Astrocyte of the cerebellum (primary cell): Measurements from ENCODE around the gene HIP1.
"Not testable (repeated sequence)": the region's sequence is repeated elsewhere in the genome, so short reads cannot be mapped to it uniquely, and the experiment has no call there.

Experiments used
- DNase-seq: peaks from one replicate; pipeline ENCODE4 v3.0.0-alpha.2; 2011; ENCODE audit warnings: low read depth
- H3K4me3 ChIP-seq: 2 replicates; pipeline ENCODE4 v1.5.1; 2011; ENCODE audit warnings: mild to moderate bottlenecking, low read depth, low read length, moderate library complexity
- CTCF ChIP-seq: IDR thresholded peaks from 2 replicates; pipeline ENCODE4 v1.5.1; 2012; ENCODE audit warnings: low read length, low read depth, moderate library complexity, mild to moderate bottlenecking; ENCODE audit errors: missing control alignments
- in situ Hi-C: cut with HindIII; loops from 2 replicates; pipeline ENCODE4 v1.10.0; 2017; ENCODE audit warnings: low sequenced_read_pairs

HIP1 gene

DNA sequence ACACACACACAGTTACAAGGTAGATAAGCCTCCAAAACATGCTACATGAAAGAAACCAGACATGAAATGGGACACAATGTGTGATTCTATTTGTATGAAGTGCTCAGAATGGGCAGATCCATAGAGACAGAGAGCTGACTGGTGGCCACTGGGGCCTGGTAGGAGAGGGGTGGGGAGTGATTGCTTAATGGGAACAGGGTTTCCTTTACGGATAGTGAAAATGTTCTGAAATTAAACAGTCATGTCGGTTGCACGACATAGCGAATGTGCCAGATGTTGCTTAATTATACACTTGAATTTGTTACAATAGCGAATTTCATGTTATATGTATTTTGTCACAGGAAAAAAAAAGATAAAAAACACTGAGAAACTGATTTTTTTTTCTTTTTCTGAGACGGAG is 124.3 kb downstream of the HIP1 start:
- DNase-seq = no peak
- no peak for TF ChIP-seq CTCF
- H3K4me3 ChIP-seq = no peak overlapping the region
- in situ Hi-C loops = no loop called here

DNA sequence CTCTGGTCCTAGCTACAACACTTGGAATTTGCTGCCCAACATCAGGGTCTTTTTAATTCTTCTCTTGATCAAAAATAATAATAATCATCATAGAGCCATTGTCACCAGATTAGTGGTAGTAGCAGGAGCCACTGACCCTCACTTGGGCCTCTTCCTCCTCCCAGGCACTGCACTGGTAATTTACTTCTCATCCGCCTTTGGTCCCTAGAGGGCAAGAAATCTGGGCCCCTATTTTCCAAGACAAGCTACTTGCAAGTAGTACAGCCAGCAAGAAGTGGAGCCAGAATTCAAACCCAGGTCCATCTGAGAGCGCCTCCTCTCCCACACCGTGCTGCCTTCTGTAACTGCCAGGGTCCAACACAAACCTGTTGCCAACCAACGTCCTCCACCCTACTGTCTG is 125.4 kb downstream of the HIP1 start:
- TF ChIP-seq CTCF = no peak
- no peak for DNase-seq
- H3K4me3 ChIP-seq = no peak overlapping the region
- in situ Hi-C loops = no loop called here

GRCh38 chr7:75611557-75612178 is 127.1 kb downstream of the HIP1 start:
- no peak for TF ChIP-seq CTCF
- in situ Hi-C loops = no loop called here
- H3K4me3 ChIP-seq = no peak overlapping the region
- DNase-seq = no peak

DNA sequence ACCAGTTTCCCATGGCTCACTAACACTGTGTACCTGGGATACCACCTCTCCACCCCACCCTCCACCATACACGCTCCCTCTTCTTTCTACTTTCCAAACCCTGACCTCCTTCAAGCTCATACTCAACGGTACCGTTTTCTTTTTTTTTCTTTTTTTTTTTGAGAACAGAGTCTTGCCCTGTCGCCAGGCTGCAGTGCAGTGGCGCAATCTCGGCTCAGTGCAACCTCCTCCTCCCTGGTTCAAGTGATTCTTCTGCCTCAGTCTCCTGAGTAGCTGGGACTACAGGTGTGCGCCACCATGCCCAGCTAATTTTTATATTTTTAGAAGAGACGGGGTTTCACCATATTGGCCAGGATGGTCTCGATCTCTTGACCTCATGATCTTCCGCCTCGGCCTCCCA is 129.3 kb downstream of the HIP1 start:
- DNase-seq, in situ Hi-C loops, H3K4me3 ChIP-seq: not testable (repeated sequence)

- TF ChIP-seq CTCF = no peak
- no peak overlapping the region for H3K4me3 ChIP-seq
- in situ Hi-C loops = no loop called here
- peak; percentile 29 for DNase-seq
Measured at GRCh38 chr7:75608451-75609122, 130.2 kb downstream of the HIP1 start.

DNA sequence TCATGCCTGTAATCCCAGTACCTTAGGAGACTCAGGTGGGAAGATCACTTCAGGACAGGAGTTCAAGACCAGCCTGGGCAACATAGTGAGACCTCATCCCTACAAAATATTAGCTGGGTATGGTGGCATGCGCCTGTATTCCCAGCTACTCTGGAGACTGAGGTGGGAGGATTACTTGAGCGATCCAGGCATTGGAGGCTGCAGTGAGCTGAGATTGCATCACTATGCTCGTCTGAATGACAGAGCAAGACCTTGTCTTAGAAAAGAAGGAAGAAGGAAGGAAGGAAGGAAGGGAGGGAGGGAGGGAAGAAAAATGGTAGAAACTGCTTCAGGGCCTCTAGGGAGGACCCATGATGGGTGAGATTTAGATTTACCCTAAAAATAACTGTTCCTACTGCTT is 134.3 kb downstream of the HIP1 start:
- in situ Hi-C loops = no loop called here
- H3K4me3 ChIP-seq = no peak overlapping the region
- TF ChIP-seq CTCF = no peak
- DNase-seq = no peak

DNA sequence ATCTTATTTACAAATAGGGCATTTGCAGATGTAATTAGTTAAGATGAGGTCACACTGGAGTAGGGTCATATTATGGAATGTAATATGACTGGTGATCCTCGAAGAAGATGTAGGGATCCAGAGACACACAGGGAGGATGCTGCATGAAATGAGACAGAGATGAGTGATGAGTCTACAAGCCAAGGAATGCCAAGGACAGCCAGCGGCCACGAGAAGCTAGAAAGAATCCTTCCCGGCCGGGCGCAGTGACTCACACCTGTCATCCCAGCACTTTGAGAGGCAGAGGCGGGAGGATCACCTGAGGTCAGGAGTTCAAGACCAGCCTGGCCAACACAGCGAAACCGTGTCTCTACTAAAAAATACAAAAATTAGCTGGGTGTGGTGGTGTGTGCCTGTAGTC is 135.9 kb downstream of the HIP1 start:
- H3K4me3 ChIP-seq, in situ Hi-C loops, DNase-seq: not testable (repeated sequence)

GRCh38 chr7:75601539-75601938 is 137.2 kb downstream of the HIP1 start:
- in situ Hi-C loops = no loop called here
- TF ChIP-seq CTCF = no peak
- DNase-seq = no peak
- no peak overlapping the region for H3K4me3 ChIP-seq

GRCh38 chr7:75600748-75601147 is 138.0 kb downstream of the HIP1 start:
- in situ Hi-C loops, DNase-seq, H3K4me3 ChIP-seq: not testable (repeated sequence)
